Muscle of arm (tissue), 14 donors: ENCODE measurements around the gene NEDD1. TPM values are rescaled to one million over a fixed set of nuclear protein-coding genes. Genes with fewer than 3 reads are reported as not detected.
A peak's percentile ranks its signal among the peaks of the same experiment; 100 is the strongest.

ENCODE experiments used
- DNase-seq: peaks from one replicate; pipeline ENCODE4 v3.0.0-alpha.2; 2013
- long read RNA-seq, 11 donors: transcript quantifications; one replicate each; lab custom pipeline, GENCODE V29; 2026
- polyA plus RNA-seq, 12 donors: library from polyadenylated mRNA; unstranded; fragments of 120-200 nt; gene quantifications; one replicate each; pipeline ENCODE4 v1.2.1, GENCODE V29; 2013; ENCODE audit not compliant: insufficient read length in 12 of 12

The NEDD1 gene, protein sequence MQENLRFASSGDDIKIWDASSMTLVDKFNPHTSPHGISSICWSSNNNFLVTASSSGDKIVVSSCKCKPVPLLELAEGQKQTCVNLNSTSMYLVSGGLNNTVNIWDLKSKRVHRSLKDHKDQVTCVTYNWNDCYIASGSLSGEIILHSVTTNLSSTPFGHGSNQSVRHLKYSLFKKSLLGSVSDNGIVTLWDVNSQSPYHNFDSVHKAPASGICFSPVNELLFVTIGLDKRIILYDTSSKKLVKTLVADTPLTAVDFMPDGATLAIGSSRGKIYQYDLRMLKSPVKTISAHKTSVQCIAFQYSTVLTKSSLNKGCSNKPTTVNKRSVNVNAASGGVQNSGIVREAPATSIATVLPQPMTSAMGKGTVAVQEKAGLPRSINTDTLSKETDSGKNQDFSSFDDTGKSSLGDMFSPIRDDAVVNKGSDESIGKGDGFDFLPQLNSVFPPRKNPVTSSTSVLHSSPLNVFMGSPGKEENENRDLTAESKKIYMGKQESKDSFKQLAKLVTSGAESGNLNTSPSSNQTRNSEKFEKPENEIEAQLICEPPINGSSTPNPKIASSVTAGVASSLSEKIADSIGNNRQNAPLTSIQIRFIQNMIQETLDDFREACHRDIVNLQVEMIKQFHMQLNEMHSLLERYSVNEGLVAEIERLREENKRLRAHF
- 10 to 100 TPM in 11 of 12 donors, not detected in 1; 12.2 to 32.0 (median 25.3) TPM for polyA plus RNA-seq
- long read RNA-seq, donor 1, full-length matches to known transcripts = 2 of 2 reads
- long read RNA-seq, donor 1, partial matches to known transcripts = 0 of 2 reads
- long read RNA-seq, donor 1, other reads (novel, unspliced or antisense) = 0 of 2 reads
- long read RNA-seq, donor 2, full-length matches to known transcripts = 6 of 6 reads
- long read RNA-seq, donor 2, partial matches to known transcripts = 0 of 6 reads
- long read RNA-seq, donor 2, other reads (novel, unspliced or antisense) = 0 of 6 reads
- long read RNA-seq, donor 3, partial matches to known transcripts = 0 of 2 reads
- long read RNA-seq, donor 3, other reads (novel, unspliced or antisense) = 0 of 2 reads
- long read RNA-seq, donor 4 = 0 reads
- long read RNA-seq, donor 5 = 0 reads
- long read RNA-seq, donor 6, partial matches to known transcripts = 0 of 1 reads
- long read RNA-seq, donor 6, other reads (novel, unspliced or antisense) = 0 of 1 reads
- long read RNA-seq, donor 7, partial matches to known transcripts = 0 of 2 reads
- long read RNA-seq, donor 7, other reads (novel, unspliced or antisense) = 0 of 2 reads
- long read RNA-seq, donor 8, full-length matches to known transcripts = 2 of 2 reads
- long read RNA-seq, donor 8, partial matches to known transcripts = 0 of 2 reads
- long read RNA-seq, donor 8, other reads (novel, unspliced or antisense) = 0 of 2 reads
- long read RNA-seq, donor 9, partial matches to known transcripts = 8 of 9 reads
- long read RNA-seq, donor 9, other reads (novel, unspliced or antisense) = 0 of 9 reads
- long read RNA-seq, donor 10, partial matches to known transcripts = 0 of 4 reads
- long read RNA-seq, donor 10, other reads (novel, unspliced or antisense) = 0 of 4 reads
- long read RNA-seq, donor 11, full-length matches to known transcripts = 1 of 21 reads
- long read RNA-seq, donor 11, partial matches to known transcripts = 20 of 21 reads
- long read RNA-seq, donor 11, other reads (novel, unspliced or antisense) = 0 of 21 reads

DNA sequence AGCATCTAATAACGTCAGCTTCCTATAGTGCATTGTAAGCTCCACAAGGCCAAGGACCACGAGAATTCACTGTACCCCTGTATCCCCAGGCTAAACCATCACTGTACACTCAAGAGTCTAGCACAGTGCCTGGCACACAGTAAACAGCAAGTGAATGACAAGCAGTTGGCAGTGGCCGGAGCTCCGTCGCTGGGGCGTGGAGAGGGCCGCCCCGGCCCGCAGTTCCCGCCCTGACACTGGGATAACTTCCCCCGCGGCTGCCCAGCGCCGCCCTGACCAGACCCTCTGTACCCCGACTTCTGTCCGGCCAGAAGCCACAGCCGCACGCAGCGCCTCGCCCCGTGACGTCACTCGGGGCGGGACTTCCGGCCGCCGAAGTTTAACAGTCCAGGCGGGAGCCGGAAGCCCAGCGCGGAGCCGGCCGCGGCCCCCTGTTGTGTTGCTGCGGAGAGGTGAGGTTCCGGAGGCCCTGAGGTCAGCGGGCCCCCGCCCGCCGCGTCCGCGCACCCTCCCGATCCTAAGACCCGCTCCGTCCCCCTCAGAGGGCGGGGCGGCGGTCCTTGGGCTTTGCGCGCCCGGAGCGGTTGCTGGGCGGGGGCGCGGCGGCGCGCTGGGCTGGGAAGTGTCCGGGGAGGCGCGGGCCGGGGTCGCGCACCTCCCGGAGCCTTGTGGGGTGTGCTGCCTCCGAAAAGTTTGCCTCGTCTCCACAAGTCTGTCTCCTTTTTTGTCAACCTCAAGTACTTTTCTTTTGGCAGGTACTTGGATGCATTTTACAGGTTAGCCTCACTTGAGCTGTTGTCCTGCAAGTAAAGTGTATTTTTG, at the start of gene NEDD1:
Gene NEDD1 (plus strand): TSS at position 409 of the 822 bp plus-strand sequence. CDS start 2,503 bp downstream, outside the sequence.
- peak; percentile 88 for DNase-seq

DNA sequence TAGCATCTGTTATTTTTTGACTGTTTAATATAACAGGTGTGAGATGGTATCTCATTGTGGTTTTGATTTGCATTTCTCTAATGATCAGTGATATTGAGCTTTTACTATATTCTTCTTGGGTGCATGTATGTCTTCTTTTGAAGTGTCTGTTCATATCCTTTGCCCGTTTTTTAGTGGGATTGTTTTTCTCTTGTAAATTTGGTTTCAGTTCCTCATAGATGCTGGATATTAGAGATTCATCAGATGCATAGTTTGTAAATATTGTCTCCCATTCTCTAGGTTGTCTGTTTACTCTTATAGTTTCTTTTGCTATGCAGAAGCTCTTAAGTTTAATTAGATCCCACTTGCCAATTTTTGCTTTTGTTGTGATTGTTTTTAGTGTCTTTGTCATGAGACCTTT, 48.9 kb upstream of the NEDD1 start:
- no peak for DNase-seq

DNA sequence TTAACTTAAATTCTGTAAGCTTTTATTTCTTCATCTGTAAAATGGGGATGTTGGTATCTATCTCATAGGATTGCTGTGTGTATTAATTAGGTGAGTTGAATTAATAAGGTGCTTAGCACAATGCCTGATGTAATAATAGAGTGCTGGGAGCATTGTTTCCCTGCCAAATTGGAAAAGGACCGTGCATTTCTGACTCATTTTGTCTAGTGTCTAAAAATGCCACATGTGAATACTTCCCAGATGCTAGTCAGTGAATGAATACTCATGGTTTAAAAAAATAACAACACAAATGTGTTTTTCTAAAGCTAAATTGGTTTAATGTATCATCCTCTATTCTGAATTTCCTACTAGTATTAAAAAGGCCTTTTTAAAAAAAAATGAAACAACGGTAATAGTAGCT, 45.4 kb upstream of the NEDD1 start:
- no peak for DNase-seq

DNA sequence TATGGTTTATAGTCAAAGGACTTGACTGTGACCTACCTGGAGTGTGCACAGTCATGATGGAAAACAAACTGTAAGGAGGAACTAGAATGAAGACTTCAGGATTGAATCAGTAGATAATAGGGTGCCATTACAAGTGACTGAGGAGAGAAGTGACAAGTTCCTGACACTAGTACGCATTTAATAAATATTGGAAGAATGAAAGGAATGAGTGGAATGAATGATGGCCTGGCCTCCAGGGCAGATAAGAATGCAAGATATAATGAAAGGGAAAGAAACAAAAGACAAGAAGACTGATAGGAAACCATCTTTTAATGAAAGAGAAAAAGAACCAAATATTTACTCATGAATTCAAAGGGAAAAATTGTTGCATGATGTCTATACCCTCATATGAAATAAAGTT, 44.7 kb upstream of the NEDD1 start:
- no peak for DNase-seq

DNA sequence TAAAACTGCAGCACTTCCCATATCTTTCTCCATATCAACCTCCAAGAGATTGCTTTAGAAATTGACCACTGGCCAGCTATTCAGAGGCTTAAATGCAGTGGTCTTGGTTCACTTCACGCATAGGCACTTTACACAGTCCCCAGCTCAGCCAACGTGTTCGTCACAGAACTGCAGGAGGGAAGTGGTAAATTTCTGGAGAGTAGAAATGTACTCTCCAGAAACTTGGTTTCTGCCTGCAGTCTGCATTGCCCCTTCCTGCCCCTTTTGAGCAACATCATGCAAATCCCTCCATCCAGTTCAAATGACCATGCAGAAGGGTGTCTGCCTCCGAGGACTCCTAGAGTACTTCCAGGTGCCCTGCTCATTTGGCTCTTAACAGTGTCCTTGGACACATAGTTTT, 42.7 kb upstream of the NEDD1 start:
- no peak for DNase-seq

DNA sequence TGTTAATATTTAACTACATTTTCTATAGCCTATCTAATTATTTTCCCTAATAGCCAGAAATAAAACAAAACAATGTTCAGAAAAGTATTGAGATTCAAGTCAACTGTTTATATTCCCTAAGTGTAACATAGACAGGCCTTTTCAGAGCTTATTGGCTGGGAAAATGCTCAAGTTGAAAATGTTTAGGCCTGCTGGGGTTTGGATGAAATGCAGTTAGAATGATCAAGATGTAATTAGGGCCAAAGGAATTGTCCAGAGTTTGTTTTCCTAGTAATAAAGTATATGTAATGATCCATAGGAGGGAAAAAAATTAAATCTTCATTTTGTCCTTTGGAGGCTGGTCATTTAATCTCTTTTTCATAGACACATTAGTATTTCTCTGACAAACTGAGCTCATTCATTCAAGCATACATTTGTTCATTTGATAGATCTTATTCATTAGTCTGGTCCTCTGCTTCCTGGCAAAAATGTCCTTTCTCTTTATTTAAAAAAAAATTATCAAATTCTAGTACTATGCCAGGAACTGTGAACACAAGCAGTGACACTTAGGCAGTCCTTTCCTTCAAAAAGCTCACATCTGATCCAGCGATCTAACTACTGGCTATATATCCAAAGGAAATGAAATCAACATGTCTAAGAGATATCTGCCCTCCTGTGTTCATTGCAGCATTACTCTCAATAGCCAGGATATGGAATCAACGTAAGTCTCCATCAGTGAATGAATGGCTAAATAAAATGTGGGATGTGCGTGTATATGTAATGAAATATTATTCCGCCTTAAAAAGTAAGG, 40.1 kb upstream of the NEDD1 start:
- no peak for DNase-seq

DNA sequence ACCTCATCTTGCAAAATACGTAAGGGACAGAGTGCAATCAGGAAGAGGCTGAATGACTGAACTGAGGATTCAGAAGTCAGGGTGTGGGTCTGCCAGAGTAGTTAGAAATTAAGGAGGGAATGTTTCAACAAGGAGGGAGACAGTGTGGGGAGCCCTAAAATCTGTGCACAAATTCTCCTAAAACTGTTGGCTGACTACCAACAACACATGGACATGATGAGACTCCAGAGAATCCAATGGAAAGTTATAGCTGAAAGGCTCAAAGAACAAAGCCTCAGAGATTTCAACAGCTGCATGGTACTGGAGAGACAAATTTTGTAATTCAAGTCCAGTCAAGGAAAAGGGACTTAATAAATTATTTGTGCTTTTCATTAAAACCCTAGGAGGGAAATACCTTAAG, 36.1 kb upstream of the NEDD1 start:
- DNase-seq = peak; percentile 64

DNA sequence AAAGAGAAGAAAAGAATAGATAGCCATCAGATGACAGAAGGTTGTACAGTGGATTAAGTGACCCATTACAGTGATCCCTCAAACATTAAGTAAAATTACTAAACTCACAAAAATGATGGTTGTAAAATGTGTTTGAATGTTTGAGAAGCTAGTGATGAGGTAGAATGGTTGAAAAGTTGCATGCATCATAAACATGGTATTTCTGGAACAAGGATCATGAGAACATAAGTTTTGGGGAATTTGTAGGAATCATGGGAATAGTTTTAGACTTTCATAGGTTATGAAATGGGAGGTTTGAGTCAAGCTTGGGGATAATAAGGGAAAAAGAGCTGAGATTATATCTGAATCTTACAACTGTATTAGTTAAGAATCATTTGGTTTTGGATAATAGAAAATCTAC, 34.1 kb upstream of the NEDD1 start:
- DNase-seq = no peak

DNA sequence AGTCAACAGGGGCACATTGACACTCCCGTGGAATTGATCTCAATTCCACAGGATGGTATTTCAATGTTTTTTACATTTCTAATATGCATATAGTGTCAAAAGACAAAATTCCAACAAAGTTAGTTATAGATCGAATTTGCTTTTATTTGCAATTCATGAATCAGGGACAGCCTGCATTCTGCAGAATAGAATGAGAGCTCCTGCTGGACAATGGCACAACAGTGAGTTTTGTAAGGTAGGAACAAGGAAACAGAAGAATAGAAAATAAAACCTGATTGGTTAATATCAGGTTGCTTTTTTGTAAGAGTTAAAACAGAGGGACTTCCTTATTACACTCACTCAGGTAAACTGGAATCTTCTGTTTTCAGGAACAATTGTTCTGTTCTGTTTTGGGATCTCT, 32.8 kb upstream of the NEDD1 start:
- no peak for DNase-seq

DNA sequence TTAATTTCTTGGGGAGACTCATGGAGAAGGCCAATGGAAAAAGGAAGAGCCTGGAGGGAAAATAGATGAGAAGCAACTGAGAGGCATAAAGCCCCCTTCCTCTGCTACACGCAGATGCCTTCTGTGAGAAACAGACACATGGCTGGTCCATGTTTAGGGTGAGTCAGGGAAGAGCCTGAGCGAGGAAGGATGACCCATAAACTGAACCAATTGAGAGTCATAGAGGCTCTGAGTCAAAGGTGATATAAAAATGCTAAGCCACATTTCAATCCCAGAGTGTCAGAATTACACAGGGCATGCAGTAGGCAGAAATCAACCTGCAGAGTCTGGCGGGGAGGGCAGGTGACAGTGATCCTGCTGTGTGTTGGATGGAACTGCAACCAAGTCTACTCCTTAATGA, 30.1 kb upstream of the NEDD1 start:
- no peak for DNase-seq

DNA sequence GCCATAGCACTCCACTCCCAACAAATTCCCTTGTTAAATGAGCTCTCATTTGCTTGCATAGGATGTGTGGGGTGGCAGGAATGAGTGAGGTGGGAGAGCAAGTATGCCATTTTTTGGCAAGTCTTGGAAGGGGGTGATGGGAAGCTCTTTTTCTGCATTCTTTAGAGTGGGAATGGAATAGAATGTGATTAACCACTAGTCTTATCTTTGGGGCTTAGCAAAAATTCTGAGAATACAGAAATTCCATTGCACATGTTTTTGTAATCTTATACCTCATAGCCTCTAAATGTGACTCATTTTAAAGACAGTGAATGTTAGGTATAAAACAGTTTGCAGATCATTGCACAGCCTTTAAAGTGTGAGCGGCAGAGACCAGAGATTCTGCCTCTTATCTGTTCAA, 28.4 kb upstream of the NEDD1 start:
- no peak for DNase-seq

DNA sequence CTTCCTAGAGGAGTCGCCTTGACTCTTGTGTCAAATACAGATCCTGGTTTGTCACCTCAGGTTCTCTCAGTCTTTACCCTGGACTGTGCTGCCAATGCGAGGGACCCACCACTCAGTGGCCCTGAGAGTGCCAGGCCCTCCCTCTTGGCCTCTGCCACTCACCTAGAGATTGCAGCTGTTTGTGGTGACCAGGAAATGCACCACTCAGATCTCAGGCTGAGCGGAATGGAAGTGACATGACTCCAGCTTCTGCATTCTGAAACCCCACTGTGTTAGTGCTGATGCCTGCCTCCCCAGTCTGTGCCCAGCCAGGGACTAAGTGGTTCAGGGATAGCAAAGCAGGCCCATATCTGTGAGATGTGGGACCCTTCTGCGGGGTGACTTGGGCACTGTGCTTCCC, 27.8 kb upstream of the NEDD1 start:
- DNase-seq = no peak

DNA sequence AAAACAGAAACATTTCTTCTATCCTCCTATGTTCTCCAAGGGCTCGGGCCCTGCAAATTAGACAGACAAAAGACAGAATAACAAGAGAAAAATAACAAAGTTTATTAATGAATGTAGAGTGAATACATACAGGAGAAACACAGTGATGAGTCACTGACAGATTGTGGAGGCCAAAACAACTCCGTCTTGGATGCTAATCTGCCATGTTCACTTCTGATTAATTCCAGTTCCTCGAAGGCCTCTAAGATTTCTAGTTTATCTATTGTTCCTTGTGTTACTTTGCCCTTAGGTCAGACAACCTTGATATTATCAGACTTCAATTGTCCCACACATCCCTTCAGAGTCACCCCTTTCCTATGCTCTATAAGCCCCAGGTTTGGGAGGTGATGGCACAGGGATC, 26.8 kb upstream of the NEDD1 start:
- no peak for DNase-seq

DNA sequence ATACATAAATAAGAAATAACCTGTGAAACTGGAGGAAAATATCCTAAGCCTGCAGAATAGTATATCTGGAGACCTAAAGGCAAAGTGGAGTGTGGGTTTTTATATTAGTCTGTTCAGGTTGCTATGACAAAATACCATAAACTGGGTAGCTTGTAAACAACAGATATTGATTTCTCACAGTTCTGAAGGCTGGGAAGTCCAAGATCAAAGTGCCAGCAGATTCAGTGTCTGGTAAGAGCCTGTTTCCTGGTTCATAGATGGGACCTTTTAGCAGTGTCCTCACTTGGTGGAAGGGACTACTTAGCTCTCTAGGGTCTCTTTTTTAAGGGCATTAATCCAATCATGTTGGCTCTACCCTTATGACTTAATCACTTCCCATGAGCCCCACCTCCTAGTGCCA, 25.4 kb upstream of the NEDD1 start:
- no peak for DNase-seq

DNA sequence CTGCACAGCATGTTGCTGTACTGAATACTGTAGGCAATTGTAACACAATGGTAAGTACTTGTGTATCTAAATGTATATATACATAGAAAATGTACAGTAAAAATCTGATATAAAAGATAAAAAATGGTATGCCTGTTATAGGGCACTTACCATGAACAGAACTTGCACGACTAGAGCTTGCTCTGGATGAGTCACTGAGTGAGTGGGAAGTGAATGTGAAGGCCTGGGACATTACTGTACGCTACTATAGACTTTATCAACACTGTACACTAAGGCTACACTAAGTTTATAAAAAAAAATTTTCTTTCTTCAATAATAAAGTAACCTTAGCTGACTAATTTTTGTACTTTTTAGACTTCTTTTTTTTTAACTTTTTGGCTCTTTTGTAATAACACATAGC, 24.2 kb upstream of the NEDD1 start:
- DNase-seq = no peak

DNA sequence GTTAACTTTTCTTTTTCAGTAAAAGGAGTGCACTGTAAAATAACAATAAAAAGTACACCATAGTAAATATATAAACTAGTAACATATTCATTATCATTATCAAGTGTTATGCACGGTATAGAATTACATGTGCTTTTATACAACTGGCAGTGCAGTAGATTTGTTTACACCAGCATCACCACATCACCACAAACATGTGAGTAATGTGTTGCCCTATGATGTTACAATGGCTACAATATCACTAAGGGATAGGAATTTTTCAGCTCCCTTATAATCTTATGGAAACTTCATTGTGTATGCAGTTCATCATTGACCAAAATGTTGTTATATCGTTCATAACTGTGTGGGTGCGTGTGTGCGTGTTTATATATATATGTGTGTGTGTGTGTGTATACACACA, 23.5 kb upstream of the NEDD1 start:
- no peak for DNase-seq

DNA sequence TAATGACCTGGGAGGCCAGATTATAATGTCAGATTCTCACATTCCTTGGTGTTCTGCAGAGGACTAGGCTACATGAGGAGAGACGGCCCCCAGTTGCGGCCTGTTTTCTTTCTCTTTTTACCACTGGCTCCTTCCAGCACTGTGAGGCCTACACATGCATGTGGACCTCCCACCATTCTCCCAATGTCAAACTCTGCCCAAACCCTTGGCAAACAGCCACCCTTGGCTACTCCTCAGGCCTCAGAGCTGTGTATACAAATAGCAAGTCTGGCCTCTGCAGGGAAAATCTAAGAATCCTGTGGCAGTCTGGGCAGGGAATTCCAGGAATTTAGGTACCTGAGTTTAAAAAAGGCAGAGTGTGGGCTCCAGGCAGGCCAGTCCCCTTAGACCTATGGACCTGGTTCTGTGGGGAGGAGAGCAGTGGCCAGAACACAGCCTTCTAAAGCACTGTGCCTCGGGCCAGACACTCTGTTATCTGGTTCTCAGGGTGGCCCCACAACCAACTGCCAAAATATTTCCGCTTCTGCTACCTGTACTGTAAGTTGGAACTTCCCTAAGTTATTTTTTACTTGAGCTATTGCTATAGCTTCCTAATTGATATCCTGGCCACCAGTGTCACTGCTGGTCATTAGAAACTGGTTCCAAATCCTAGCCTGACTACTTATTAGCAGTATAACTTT, 19.9 kb upstream of the NEDD1 start:
- DNase-seq = no peak

DNA sequence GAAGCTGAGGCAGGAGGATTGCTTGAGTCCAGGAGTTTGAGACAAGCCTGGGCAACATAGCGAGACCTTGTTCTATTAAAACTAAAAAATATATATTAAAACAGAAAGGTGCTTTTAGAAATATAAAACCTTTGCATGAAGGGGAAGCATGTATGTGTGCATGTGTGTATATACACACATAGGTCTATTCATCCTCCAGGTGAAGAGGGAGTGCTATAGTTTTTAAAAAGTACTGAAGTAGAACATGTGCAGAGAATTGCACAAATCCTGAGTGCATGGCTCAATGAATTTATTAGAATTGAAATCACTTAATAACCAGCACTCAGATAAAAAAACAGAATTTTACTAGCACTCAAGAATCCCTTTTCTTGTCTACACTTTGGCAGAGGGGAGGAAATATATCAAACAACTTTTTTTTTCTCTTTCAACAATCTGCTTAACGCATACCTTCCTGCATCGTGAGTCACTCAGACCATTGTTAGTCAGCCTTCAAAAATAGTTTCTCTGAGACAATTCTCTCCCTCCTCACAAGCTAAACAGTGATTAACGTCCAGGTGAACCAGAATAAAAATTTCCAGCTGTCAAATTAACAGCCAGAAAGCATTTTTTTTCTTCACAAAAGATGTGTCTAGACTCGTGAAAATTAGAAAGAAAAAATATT, 17.7 kb upstream of the NEDD1 start:
- no peak for DNase-seq
